ENCODE data around the gene BTBD9.

DNA sequence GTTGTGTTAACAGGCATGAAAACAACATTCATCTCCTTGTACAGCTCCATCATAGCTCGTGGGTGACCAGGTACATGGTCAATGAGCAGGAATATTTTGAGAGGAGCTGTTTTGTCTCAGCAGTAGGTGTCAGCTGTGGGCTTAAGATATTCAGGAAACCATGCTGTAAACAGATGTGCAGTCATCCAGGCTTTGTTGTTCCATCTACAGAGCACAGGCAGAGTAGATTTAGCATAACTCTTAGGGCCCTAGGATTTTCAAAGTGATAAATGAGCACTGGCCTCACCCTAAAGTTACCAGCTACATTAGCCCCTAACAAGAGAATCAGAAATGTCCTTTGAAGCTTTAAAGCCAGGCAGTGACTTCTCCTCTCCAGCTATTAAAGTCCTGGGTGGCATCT lies 154.2 kb downstream of the BTBD9 start:
- TF ChIP-seq, protein P1, sequence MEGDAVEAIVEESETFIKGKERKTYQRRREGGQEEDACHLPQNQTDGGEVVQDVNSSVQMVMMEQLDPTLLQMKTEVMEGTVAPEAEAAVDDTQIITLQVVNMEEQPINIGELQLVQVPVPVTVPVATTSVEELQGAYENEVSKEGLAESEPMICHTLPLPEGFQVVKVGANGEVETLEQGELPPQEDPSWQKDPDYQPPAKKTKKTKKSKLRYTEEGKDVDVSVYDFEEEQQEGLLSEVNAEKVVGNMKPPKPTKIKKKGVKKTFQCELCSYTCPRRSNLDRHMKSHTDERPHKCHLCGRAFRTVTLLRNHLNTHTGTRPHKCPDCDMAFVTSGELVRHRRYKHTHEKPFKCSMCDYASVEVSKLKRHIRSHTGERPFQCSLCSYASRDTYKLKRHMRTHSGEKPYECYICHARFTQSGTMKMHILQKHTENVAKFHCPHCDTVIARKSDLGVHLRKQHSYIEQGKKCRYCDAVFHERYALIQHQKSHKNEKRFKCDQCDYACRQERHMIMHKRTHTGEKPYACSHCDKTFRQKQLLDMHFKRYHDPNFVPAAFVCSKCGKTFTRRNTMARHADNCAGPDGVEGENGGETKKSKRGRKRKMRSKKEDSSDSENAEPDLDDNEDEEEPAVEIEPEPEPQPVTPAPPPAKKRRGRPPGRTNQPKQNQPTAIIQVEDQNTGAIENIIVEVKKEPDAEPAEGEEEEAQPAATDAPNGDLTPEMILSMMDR (IDR thresholded peaks at IDR 0.05; ENCODE audit: poor library complexity): no peak
- TF ChIP-seq EZH2phosphoT487 (IDR thresholded peaks at IDR 0.05; ENCODE audit: low read depth, severe bottlenecking, unreplicated experiment): no peak

Measured in hepatocyte (in vitro differentiated cells).